SK-N-SH treated with all-trans-retinoic acid at 6 μM for 48 hours (cell line): Measurements from ENCODE around the gene MMP1.

Experiments used
- CSDC2 ChIP-seq: fragments of 250-450 bp; sonication (Bioruptor Pico); IDR thresholded peaks from 2 replicates; pipeline ENCODE4 v1.5.0; 2020; ENCODE audit warnings: mild to moderate bottlenecking, moderate library complexity
- OSR1 ChIP-seq: fragments of 250-450 bp; sonication (Bioruptor Pico); IDR thresholded peaks from 2 replicates; pipeline ENCODE4 v1.8.0; 2022; ENCODE audit warnings: moderate library complexity, mild to moderate bottlenecking, inconsistent platforms
- RARB ChIP-seq: fragments of 250-450 bp; sonication (Bioruptor Pico); IDR thresholded peaks from 2 replicates; pipeline ENCODE4 v1.8.0; 2021; ENCODE audit warnings: mild to moderate bottlenecking, moderate library complexity
- TCF4 ChIP-seq: fragments of 250-450 bp; sonication (Bioruptor Pico); IDR thresholded peaks from 2 replicates; pipeline ENCODE4 v1.8.0; 2021; ENCODE audit warnings: mild to moderate bottlenecking, moderate library complexity, borderline replicate concordance
- ZFP3 ChIP-seq: fragments of 250-450 bp; sonication (Bioruptor Pico); IDR thresholded peaks from 2 replicates; pipeline ENCODE4 v1.5.0; 2020; ENCODE audit warnings: mild to moderate bottlenecking, moderate library complexity
- TF ChIP-seq, protein P1 (sequence below): fragments of 250-450 bp; sonication (Bioruptor Pico); IDR thresholded peaks from 2 replicates; pipeline ENCODE4 v1.8.0; 2021; ENCODE audit warnings: low read depth, mild to moderate bottlenecking, moderate library complexity, borderline replicate concordance
- TF ChIP-seq, protein P2 (sequence below): fragments of 250-450 bp; sonication (Bioruptor Pico); IDR thresholded peaks from 2 replicates; pipeline ENCODE4 v1.8.0; 2020; ENCODE audit warnings: mild to moderate bottlenecking, moderate library complexity, borderline replicate concordance
- TF ChIP-seq, protein P3 (sequence below): fragments of 250-450 bp; sonication (Bioruptor Pico); IDR thresholded peaks from 2 replicates; pipeline ENCODE4 v1.5.1; 2021; ENCODE audit warnings: mild to moderate bottlenecking, moderate library complexity

DNA sequence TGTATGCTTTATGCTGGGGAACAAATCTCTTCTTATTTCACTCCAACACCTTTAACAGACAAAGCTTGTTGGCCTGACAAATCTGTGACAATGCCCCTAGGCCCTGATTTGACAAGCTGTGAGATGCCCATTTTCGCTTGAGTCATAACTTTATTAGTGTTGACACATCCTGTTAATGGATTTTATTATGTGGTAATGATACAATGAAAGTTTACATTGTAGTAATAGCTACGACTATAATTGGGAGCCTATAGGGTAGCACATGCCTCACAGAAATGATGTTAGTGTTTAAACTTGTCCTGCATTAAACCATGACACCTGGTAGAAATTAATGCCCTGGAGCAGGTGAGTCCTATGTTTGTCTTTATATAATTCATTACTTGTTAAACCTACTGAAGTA is 14.2 kb downstream of the MMP1 start:
- TF ChIP-seq, protein P1, sequence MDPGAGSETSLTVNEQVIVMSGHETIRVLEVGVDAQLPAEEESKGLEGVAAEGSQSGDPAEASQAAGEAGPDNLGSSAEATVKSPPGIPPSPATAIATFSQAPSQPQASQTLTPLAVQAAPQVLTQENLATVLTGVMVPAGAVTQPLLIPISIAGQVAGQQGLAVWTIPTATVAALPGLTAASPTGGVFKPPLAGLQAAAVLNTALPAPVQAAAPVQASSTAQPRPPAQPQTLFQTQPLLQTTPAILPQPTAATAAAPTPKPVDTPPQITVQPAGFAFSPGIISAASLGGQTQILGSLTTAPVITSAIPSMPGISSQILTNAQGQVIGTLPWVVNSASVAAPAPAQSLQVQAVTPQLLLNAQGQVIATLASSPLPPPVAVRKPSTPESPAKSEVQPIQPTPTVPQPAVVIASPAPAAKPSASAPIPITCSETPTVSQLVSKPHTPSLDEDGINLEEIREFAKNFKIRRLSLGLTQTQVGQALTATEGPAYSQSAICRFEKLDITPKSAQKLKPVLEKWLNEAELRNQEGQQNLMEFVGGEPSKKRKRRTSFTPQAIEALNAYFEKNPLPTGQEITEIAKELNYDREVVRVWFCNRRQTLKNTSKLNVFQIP (CRISPR knock-in tag) = no peak
- no peak for TF ChIP-seq TCF4
- no peak for TF ChIP-seq CSDC2
- no peak for TF ChIP-seq OSR1 (CRISPR knock-in tag)
- no peak for TF ChIP-seq RARB (CRISPR knock-in tag)
- TF ChIP-seq ZFP3 (CRISPR knock-in tag) = no peak
- TF ChIP-seq, protein P2, sequence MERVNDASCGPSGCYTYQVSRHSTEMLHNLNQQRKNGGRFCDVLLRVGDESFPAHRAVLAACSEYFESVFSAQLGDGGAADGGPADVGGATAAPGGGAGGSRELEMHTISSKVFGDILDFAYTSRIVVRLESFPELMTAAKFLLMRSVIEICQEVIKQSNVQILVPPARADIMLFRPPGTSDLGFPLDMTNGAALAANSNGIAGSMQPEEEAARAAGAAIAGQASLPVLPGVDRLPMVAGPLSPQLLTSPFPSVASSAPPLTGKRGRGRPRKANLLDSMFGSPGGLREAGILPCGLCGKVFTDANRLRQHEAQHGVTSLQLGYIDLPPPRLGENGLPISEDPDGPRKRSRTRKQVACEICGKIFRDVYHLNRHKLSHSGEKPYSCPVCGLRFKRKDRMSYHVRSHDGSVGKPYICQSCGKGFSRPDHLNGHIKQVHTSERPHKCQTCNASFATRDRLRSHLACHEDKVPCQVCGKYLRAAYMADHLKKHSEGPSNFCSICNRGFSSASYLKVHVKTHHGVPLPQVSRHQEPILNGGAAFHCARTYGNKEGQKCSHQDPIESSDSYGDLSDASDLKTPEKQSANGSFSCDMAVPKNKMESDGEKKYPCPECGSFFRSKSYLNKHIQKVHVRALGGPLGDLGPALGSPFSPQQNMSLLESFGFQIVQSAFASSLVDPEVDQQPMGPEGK (CRISPR knock-in tag) = no peak
- TF ChIP-seq, protein P3, sequence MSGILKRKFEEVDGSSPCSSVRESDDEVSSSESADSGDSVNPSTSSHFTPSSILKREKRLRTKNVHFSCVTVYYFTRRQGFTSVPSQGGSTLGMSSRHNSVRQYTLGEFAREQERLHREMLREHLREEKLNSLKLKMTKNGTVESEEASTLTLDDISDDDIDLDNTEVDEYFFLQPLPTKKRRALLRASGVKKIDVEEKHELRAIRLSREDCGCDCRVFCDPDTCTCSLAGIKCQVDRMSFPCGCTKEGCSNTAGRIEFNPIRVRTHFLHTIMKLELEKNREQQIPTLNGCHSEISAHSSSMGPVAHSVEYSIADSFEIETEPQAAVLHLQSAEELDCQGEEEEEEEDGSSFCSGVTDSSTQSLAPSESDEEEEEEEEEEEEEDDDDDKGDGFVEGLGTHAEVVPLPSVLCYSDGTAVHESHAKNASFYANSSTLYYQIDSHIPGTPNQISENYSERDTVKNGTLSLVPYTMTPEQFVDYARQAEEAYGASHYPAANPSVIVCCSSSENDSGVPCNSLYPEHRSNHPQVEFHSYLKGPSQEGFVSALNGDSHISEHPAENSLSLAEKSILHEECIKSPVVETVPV (CRISPR knock-in tag) = no peak
